DMS53 (cell line): Measurements from ENCODE around the gene BARX1.
A peak's percentile ranks its signal among the peaks of the same experiment; 100 is the strongest.

Source experiments
- DNase-seq: peaks from one replicate; lab custom pipeline; 2025; lab: John Stamatoyannopoulos, UW

Gene BARX1

DNA sequence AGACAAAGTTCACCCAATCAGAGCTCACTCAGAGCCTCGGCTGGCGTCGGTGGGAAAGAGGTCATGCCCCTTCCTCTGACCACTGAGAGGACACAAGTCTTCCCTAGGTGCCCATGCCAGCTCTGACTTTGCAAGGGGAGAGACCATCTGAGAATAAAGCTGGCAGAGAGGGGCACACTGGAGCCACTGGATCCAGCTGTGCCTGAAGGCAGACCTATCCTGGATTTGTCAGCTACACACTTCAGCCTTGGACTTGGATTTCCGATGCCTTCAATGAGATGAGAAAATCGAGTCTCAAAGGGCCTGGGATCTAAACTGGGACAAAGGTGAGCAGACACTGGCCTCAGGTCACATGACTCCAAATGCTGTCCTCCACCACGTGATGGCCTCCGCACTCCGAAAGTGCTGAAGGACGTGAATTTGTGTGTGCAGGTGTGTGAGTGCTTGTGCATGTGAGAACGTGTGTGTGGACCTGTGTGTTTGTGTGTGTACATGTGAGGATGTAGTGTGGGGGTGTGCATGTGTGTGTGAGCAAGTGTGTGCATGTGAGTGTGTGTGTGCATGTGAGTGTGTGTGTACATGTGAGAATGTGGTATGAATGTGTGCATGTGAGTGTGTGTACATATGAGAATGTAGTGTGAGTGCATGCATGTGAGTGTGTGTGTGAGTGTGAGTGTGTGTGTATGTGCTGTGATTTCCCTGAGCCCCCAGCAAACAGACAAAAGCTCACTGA is 37.9 kb downstream of the BARX1 start:
- DNase-seq, result no peak

DNA sequence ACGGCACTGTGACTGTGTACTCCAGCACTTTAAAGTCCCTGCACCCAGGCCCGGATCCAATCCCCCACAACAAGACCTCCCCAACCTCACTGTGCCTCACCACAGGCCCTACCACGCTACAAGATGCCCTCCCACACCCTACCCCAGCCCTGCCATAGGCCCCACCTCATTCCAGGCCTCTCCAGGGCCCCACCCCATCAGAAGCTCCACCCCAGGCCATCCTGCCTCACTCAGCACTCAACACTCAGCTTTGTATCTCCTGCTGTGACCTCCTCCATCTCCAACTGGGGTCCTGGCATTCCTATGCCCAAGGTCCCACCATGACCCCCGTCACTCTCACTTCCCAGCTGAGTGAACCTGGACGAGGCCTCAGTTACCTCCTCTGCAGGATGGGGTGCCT is 38.8 kb downstream of the BARX1 start:
- no peak for DNase-seq

DNA sequence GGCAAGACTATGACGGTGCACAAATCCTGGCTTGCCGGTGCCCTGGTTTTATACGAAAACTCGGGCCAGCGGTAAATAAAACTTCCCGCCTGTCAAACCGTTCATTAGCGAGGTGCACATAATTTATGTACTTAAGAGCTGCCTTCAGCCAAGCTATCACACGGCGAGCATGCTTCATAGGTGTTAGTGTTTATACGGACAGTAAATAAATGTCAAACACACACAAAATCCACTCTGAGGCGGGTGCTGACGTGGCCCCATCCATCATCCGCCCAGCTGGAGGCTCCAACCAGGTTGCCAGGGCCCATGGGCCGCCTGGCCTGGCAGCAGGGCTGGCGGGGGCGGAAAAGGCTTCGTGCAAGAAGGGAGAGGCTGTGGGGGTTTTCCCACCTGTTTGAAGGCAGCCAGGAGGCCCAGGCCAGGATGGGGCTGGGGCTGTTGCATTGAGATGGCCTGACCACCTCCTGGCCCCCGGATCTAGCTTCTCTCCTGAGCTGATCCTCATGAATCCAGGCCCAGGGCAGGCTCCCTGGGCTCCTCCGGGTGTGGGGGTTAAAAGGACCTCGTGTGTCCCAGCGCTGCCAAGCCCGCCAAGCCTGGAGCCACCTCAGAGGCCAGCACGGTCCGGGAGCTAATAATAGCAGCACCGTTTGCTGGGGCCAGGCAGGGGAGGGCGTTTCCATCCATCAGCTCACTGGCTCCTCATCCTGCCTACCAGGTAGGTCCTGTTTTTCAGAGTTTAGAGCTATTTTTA is 43.2 kb downstream of the BARX1 start:
- DNase-seq, result no peak

DNA sequence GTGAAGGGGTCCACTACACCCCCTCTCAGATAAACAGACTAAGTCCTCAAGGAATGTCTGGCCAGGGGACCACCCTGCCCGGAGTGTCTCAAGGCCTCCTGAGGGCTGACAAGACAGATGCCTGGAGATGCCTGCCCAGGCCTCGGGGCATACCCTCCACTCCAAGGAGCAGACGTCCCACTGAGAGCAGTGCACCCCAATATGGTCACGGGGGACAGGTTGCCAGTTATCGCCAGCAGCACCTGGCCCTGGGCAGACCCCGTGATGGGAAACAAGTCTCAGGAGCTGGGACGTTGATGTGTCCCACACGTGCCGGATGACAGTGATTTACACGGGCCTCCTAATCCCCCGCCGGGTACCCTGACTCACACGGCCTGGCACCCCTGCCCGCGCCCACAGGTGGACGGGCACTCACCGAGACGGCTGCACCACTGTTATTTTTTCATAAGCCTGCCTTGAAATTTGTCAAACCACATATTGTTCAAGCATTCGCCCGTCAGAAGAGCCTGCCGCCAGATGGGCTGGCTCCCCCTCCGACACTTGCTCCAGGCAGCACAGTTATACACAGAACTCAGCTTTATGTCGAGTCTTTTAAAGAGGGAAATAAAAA is 43.9 kb downstream of the BARX1 start:
- no peak for DNase-seq

DNA sequence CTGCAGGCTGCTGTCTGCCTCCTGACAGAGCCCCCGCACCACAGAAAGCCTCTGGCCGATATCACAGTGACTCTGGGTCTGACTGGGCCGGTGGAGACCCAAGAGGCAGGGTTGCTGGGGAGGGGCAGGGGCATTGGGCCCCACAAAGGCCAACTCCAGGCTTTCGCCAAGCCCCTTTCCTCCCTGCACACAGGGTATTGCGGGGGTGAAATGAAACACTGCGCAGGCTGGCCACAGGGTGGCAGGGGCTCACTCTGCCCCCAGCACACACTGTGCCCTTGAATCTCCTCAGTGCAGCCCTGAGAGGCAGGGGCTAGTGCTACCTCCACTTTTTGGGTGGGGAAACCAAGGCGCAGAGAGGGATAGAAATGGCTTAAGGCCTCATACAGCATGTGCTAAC is 44.6 kb downstream of the BARX1 start:
- DNase-seq, result peak; percentile 9

DNA sequence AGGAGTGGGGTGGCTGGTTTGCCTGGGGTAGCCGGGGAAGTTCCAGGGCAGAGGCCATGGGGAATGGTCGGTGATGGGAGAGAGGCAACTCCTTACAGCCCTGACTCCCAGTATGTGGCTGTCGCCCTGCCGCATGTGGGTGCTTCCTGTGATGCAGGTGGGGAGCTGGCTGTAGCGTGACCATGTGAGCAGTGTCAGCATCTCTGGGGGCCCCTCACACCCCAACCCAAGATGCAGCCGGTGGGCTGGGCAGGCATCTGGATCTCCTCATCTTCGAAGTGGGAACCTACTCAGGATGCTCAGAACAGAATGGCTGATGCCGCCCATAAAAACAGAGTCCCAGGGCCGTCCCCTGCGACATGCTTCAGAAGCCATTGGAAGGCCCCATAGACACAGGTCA is 45.0 kb downstream of the BARX1 start:
- no peak for DNase-seq

DNA sequence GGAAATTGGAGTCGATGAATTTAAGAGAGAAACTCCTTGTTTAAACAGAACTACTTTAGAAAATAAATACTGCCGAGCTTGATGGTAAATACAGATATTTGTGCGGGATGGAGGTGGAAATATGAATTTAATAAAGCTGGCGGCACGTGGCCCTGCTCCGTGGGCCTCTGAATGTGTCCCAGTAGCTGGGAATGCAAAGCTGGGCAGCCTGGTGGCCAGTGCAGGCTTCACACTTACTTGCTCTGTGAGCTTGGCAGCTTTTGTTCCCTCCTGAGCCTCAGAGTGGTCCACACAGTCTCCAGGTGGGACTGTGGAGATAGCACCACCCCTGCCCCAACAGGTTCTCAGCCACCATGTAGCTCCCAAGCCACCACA is 45.9 kb downstream of the BARX1 start:
- peak; percentile 71 for DNase-seq

DNA sequence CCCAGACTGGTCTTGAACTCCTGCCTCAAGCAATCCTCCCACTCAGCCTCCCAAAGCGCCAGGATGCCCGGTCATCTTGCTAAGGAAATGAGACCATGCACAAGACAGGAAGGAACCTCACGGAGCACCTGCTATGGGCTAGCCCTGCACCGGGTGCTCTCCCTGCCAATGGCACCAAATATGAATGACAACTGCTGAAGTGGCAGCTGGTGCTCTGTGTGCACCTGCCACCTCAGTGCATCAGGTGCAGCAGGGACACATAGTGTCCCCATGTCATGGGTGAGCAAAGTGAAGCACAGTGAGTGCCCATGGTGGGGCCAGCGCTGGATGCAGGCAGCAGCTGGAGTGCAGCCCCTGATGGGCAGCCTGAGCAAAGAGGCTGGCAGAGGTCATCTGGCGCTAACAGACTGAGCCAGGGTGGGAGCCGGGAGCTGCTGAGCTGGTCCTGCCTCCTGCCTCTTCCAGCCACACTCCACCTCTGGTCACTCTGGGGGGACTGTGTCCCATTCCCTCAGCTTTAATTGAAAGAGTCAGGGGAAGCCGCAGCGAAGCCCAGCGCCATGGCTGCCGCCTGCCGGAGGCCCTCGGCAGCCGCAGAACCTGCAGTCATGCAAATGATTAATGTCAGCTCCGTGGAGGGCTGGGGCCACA is 46.4 kb downstream of the BARX1 start:
- peak; percentile 96 for DNase-seq

DNA sequence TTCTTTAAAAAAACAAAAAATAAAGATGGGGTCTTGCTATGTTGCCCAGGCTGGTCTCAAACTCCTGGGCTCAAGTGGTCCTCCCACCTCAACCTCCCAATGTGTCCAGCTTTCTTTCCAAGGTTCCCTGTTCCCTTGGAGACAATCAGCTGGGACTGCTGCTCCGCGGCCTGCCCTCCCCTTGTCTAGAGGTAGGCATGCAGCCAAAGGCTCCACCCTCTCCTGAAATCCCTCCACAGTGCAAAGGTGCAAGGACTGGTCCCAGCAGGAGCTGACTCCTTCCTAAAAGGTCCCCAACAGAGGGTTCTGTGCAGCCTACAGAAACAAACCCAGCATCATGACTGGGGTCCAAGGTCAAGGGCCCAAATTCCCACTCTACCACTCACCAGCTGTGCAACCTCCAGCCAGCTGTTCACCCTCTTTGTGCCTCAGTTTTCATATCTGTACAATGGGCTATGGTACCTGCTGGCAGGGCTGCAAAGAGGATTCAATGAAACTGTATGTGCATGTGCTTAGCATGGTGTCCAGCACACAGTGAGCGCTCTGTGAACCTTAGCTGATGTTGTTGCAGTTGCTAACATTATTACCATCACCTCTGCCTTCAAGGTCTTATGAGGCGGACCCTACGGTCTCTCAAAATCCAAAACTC is 47.5 kb downstream of the BARX1 start:
- no peak for DNase-seq

DNA sequence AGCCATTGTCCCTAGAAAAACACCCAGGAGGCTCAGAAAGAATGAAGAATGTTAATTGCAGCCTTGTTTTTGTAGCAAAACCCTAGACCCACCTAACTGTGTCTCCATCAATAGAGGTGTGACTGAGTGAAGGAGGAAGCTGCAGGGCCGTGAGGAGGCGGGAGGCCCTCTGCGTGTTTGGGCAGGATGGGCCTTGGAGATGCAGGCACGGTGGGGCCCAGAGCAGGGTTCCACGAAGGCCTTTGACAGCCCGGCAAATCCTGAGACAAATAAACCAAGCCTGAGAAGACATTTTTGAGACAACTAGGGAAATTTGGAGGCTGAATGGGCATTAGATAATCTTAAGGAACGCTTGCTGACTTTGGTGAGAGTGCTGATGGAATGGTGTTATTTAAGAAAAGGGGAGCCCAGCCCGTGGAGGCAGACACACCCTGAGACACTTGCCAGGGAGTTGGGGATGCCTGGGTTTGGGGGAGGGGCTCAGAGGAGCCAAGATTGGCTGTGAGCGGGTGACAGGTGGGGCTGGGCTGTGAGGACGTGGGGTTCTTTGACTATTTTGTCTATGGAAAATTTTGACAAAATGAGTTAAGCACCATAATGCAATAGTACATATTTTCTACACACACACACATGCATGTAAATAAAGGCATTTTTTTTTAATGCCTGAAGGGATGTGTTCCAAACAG is 48.8 kb downstream of the BARX1 start:
- DNase-seq, result no peak

DNA sequence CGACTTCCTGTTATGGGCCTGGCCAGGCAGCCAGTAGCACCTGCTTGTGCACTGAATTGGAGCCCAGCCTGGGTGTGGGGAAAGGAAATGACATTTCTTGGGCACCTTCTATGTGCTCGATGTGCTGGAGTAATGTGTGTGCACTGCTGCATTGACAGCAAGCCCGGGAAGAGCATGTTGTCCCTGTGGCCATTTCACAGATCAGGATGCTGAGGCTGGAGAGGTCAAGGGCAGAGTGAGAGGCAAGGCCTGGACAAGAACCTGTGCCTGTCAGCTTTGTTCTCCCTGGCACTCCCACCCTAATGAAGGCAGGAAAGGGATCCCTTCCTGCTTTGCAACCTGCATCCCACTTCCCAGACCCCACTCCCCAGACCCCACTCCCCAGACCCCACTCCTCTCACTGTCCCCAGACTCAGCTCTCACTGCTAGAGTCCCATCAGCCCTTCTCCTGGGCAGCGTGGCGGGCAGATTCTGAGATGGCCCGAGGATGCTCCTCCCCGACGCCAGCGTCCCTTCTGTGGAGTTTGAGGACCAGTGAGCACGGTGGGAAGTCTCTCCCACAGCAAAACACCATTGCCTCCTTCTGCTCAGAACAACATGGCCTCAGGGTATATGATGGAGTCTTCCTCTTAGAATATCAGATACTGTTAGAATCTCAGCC is 49.6 kb downstream of the BARX1 start:
- DNase-seq, result no peak

DNA sequence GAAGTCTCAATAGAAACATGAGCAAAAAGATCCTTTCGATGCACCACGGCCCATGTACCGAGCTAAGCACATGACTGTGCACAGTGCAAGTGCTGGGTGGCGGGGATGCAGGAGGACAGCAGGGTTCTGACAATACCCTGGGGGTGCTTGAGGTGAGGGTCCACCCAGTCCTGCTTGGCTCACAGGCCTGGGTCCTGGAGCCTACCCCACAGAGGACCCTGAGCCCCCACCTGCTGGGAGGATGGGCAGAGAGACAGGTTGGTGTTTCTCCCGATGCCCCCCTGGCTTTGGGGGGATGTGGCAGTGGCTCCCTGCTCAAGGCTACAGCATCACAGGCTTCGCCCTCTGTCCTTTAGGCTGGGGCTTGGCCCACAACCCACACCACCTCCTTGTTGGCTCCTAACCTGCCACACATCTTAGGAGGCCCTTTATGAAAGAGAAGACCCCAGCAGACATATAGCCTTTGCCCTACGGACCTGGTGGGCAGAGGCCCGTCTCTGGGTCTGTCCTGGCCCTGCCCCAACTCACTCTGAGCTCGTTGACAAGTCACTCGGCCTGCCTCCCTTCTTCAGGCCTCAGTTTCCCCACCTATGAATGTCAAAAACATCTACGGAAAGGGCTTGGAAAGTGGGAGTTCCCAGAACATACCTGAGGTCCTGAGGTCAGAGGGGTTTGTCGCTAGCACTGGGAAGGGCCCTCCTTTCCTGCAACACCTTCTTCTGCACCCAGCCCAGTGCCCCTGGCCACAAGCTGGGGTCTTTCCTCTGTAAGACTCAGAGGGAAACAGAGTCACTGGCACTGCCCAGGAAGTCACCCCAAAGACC is 50.3 kb downstream of the BARX1 start:
- no peak for DNase-seq

DNA sequence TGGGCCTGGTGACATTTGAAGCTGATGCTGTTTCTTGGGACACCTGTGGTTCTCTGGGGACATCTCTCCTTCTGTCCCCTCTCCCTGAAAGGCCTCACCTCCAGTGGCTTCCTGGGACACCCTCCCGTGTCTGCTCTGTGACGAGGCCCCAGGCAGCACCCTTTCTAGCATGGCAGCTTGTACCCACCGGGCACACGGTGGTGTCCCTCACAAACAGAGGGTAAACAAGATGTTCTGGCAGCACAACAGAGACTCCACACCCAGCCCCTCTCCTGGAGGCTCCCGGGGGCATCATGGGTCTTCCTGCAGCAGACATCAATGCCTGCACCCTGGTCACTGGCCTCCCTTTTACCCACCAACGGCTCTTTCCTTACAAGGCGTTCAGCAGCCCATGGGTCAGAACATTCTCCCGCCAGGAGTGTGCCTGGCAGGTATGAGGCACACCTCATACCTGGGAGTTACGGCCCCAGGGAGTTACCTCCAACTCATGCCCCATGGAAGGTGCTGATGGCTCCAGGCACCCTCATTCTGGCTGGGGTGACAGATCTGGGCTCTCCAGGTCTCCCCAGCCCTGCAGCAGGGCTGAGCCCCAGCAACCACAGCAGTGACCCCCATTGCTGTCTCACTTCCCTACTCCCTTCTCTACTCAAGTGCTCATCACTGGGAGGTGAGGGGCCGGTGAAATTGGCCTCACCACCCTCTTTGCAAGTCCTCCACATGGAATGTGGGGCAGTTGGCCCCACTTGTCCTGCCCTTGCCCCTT is 51.1 kb downstream of the BARX1 start:
- no peak for DNase-seq

DNA sequence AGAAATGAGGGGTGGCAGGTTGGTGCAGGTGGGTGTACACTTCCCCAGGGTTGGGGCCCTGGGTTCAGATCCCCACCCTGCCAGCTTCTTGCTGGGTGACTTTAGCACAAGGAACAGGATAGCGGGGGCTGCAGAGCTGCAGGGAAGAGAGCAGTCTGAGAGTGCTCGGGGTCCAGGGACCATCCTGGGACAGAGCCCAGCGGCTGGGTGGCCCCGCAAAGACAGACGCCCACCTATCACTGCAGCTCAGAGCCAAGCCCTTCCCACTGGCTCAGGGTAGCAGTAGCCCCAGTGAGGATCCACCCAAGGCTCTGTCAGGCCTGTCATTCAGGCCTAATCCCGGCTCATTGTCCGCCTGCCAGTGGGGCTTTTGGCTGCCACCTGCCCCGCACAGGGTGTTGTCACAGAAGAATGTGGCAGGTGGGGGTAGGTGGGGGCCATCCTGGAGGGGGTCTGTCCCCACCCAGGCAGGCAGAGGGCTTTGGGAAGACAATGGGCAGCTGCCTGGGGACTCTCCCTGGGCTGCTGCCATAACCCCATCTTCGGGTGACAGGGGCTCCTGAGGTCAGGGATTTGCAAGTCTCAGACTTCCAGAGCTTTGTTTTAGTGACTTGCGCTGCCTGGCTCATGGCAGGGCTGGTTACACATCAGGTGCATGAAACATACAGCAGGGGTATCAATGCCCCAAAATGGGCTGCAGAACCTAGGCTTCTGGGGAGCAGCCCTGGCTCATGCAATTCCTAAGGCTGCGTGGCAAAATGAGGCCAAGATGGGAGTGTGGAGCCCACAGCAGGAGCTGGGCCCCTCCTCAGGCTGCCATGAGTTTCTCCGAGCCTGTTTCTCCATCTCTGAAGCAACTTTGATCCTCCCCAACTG is 52.1 kb downstream of the BARX1 start:
- DNase-seq, result no peak

DNA sequence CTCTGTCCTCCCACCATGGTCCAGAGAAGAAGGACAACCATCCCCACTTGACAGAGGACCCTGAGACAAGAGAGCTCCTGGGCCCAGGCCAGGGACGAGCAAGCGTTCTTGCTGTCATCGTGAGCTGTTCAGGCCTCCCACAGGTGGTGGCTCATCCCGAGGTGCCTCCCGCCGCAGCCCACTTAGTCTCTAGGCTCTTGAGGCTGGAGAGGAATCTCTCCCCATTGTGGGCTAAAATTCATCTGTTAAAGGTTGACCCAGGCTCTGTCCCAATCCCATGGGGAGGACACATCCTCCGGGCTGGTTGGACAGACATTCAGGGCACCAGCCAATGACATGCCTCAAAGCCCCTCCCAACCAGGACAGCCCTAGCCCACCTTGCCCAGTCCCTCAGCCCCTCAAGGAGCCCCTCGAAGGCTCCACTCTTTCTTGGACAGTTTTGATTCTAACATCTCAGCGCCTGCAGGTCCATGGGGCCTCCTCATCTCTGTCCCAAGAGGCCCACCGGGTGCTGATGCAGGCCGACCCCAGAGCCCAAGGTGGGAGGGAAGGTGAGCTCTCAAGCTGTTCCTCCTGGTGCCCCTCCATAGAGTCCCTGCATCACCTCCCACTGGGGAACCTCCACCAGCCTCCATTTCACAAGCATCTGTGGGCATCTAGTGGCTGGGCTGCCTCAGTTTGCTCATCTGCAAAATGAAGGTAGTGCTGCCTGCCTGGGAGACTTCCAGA is 52.9 kb downstream of the BARX1 start:
- DNase-seq, result no peak
